Lower leg skin (tissue), 4 donors: ENCODE data around the gene CAMTA1. TPM values are rescaled to one million over a fixed set of nuclear protein-coding genes. Genes with fewer than 3 reads are reported as not detected.

Experiments
- DNase-seq, 2 donors: peaks; one replicate each; pipeline ENCODE4 v3.0.0-alpha.2; 2019; ENCODE audit warnings: low spot score in 2 of 2
- H3K4me3 ChIP-seq: fragments of 200-600 bp; sonication (generic); 2 replicates; pipeline ENCODE4 v1.5.1; 2017; ENCODE audit warnings: mild to moderate bottlenecking, low read depth; ENCODE audit not compliant: poor library complexity, severe bottlenecking
- CTCF ChIP-seq, 3 donors: fragments of 450-650 bp; IDR thresholded peaks; one replicate each; pipeline ENCODE4 v1.5.1; 2016; ENCODE audit warnings: antibody characterized with exemption in 3 of 3, mild to moderate bottlenecking in 3 of 3, moderate library complexity in 2 of 3
- POLR2A ChIP-seq, 2 donors: fragments of 450-650 bp; IDR thresholded peaks; one replicate each; pipeline ENCODE4 v1.6.1; 2016 to 2017; ENCODE audit warnings: antibody characterized with exemption in 2 of 2, mild to moderate bottlenecking in 1 of 2, moderate library complexity in 1 of 2
- WGBS, 2 donors: methylation state at CpG; one replicate each; pipeline ENCODE4 v1.1.5; 2018; 5-methylcytosine and 5-hydroxymethylcytosine counted together
- intact Hi-C: fragments of 100-400 bp; cut with DNase I; formaldehyde crosslinking; loops from one replicate; pipeline ENCODE4 v1.15.0; 2023; ENCODE audit warnings: low total_unique reads
- total RNA-seq, 4 donors: library from RNA; depleted of rRNA; stranded (reverse); fragments of >200 nt; gene quantifications; one replicate each; pipeline ENCODE4 v1.1.0, GENCODE V29; 2016

CAMTA1 gene
- total RNA-seq, 4 donors from 2014 or later: 24.4 to 52.3 (median 32.9) TPM

GRCh38 chr1:7097938-7098592 lies 312.8 kb downstream of the CAMTA1 start:
- 81% methylated on average over 21 of the region's 21 CpGs for WGBS, 2 donors
- no peak overlapping the region for H3K4me3 ChIP-seq
- no peak for DNase-seq
- intact Hi-C loops: no loop called here
- TF ChIP-seq CTCF (IDR thresholded peaks at IDR 0.05) (no peak), POLR2A (IDR thresholded peaks at IDR 0.05) (no peak)

- DNase-seq: no peak
- no peak overlapping the region for H3K4me3 ChIP-seq
- intact Hi-C loops: no loop called here
- TF ChIP-seq CTCF (IDR thresholded peaks at IDR 0.05): no peak
- no peak for TF ChIP-seq POLR2A (IDR thresholded peaks at IDR 0.05)
- WGBS, 2 donors: 82 to 83% methylated on average over 7 of the region's 7 CpGs
Measured at GRCh38 chr1:7098641-7099040, 313.4 kb downstream of the CAMTA1 start.

GRCh38 chr1:7100479-7100878 lies 315.2 kb downstream of the CAMTA1 start:
- intact Hi-C loops: no loop called here

GRCh38 chr1:7101187-7101586 lies 315.9 kb downstream of the CAMTA1 start:
- intact Hi-C loops: no loop called here
- no peak for DNase-seq
- H3K4me3 ChIP-seq: no peak overlapping the region
- 76 to 81% methylated on average over 5 of the region's 5 CpGs for WGBS, 2 donors
- TF ChIP-seq CTCF (IDR thresholded peaks at IDR 0.05) (no peak), POLR2A (IDR thresholded peaks at IDR 0.05) (no peak)

More at GRCh38 chr1:7100479-7100878, 315.2 kb downstream of the CAMTA1 start:
- H3K4me3 ChIP-seq: no peak overlapping the region
- WGBS, 2 donors: 74 to 82% methylated on average over 8 of the region's 8 CpGs
- TF ChIP-seq POLR2A (IDR thresholded peaks at IDR 0.05) (no peak), CTCF (IDR thresholded peaks at IDR 0.05) (no peak)
- no peak for DNase-seq

- WGBS, 2 donors: 87 to 92% methylated on average over 7 of the region's 7 CpGs
- TF ChIP-seq CTCF (IDR thresholded peaks at IDR 0.05) (no peak), POLR2A (IDR thresholded peaks at IDR 0.05) (no peak)
- H3K4me3 ChIP-seq: no peak overlapping the region
Measured at GRCh38 chr1:7103361-7103782, 318.1 kb downstream of the CAMTA1 start.

GRCh38 chr1:7103874-7104273 lies 318.6 kb downstream of the CAMTA1 start:
- 73 to 76% methylated on average over 6 of the region's 6 CpGs for WGBS, 2 donors
- no peak overlapping the region for H3K4me3 ChIP-seq
- DNase-seq: no peak
- TF ChIP-seq CTCF (IDR thresholded peaks at IDR 0.05) (peak in 1 of 3 donors; percentile 15), POLR2A (IDR thresholded peaks at IDR 0.05) (no peak)
- intact Hi-C loops: no loop called here

More at GRCh38 chr1:7103361-7103782, 318.1 kb downstream of the CAMTA1 start:
- intact Hi-C loops: no loop called here
- no peak for DNase-seq
